Panc1 (cell line): ENCODE data around the gene YTHDF1. TPM values are rescaled to one million over a fixed set of nuclear protein-coding genes. Genes with fewer than 3 reads are reported as not detected.

ENCODE experiments used
- ATAC-seq: fragments of 200-7000 bp; cut with Tn5 transposase; 2 replicates; pipeline ENCODE4 v1.9.1; 2020; ENCODE audit warnings: mild to moderate bottlenecking, moderate library complexity
- BruUV-seq: library from RNA; stranded (reverse); fragments of 400-500 nt; replicated peaks from 2 replicates; lab custom pipeline; 2021; lab: Mats Ljungman, UMichigan
- CTCF ChIA-PET: fragments of 300-600 bp; sonication (Branson Sonifier 250); formaldehyde crosslinking; loops from one replicate; lab custom pipeline; 2022; ENCODE audit warnings: antibody characterized with exemption; lab: Charles Lee
- POLR2A ChIA-PET: fragments of 300-600 bp; sonication (Branson Sonifier 250); formaldehyde crosslinking; loops from one replicate; lab custom pipeline; 2022; ENCODE audit warnings: antibody characterized with exemption; lab: Charles Lee
- DNase-seq: peaks from one replicate; pipeline ENCODE4 v3.0.0-alpha.2; 2010; ENCODE audit warnings: low read depth, low spot score
- H3K27ac ChIP-seq: 2 replicates; pipeline ENCODE4 v1.5.1; 2011; ENCODE audit warnings: mild to moderate bottlenecking, low read length, inconsistent platforms
- H3K27me3 ChIP-seq: fragments of 200-500 bp; sonication (Bioruptor generic); 2 replicates; pipeline ENCODE4 v1.6.0; 2014; ENCODE audit warnings: low read length, inconsistent platforms; ENCODE audit not compliant: control insufficient read depth, insufficient read depth
- H3K36me3 ChIP-seq: fragments of 200-500 bp; sonication (Bioruptor generic); 2 replicates; pipeline ENCODE4 v1.5.1; 2014; ENCODE audit warnings: inconsistent platforms, mild to moderate bottlenecking, low read length, moderate library complexity; ENCODE audit not compliant: control insufficient read depth, insufficient read depth
- H3K4me1 ChIP-seq: 2 replicates; pipeline ENCODE4 v1.5.1; 2011; ENCODE audit warnings: inconsistent platforms, mild to moderate bottlenecking, low read length, moderate library complexity; ENCODE audit not compliant: control insufficient read depth, insufficient read depth
- H3K4me3 ChIP-seq, 2 experiments: 2 replicates each; pipeline ENCODE4 v1.5.1; 2011 to 2012; ENCODE audit warnings: low read depth in 2 of 2, low read length in 2 of 2, mild to moderate bottlenecking in 2 of 2, inconsistent platforms in 1 of 2, moderate library complexity in 1 of 2
- H3K9me3 ChIP-seq: fragments of 200-500 bp; sonication (Bioruptor generic); 2 replicates; pipeline ENCODE4 v1.5.1; 2014; ENCODE audit warnings: low read depth, mild to moderate bottlenecking, inconsistent platforms, low read length, moderate library complexity; ENCODE audit not compliant: control insufficient read depth, insufficient read depth
- CTCF ChIP-seq: fragments of 450-650 bp; IDR thresholded peaks from 2 replicates; pipeline ENCODE4 v1.5.1; 2017; ENCODE audit warnings: mild to moderate bottlenecking
- POLR2AphosphoS5 ChIP-seq: IDR thresholded peaks from 2 replicates; pipeline ENCODE4 v1.6.1; 2012; ENCODE audit warnings: mild to moderate bottlenecking, low read depth, low read length, moderate library complexity
- REST ChIP-seq, 2 experiments: IDR thresholded peaks; 2 replicates each; pipeline ENCODE4 v1.6.1; 2011 to 2012; ENCODE audit warnings: low read depth in 2 of 2, control low read depth in 1 of 2, low read length in 1 of 2, mild to moderate bottlenecking in 1 of 2, moderate library complexity in 1 of 2; ENCODE audit not compliant: insufficient read depth in 1 of 2
- SIN3A ChIP-seq: IDR thresholded peaks from 2 replicates; pipeline ENCODE4 v1.6.1; 2012; ENCODE audit warnings: low read depth, mild to moderate bottlenecking, low read length, moderate library complexity, borderline replicate concordance; ENCODE audit not compliant: insufficient read depth
- TCF7L2 ChIP-seq: IDR thresholded peaks from 2 replicates; pipeline ENCODE4 v1.6.1; 2011; ENCODE audit warnings: mild to moderate bottlenecking, low read depth, low read length, inconsistent platforms
- in situ Hi-C: cut with HindIII; loops from 2 replicates; pipeline ENCODE4 v1.10.0; 2016; ENCODE audit warnings: low sequenced_read_pairs, low pct_unique_long_range_greater_than_20kb
- intact Hi-C: fragments of 100-400 bp; cut with micrococcal nuclease; formaldehyde crosslinking; loops from one replicate; pipeline ENCODE4 v1.10.0; 2022; ENCODE audit not compliant: unreplicated experiment
- total RNA-seq: library from RNA; stranded (reverse); gene quantifications from one replicate; pipeline ENCODE4 v1.2.1, GENCODE V29; 2021; ENCODE audit not compliant: unreplicated experiment

The YTHDF1 gene
- total RNA-seq, 1 experiment from 2014 or later = 43.0 TPM

GRCh38 chr20:63217706-63218105 lies 1.8 kb upstream of the YTHDF1 start:
- H3K4me1 ChIP-seq = peaks cover 12% of the 10 kb centered on the region
- intact Hi-C loops (no loop called here), in situ Hi-C loops (no loop called here)
- POLR2A ChIA-PET = no interaction called here
- ATAC-seq (no peak), DNase-seq (no peak)
- BruUV-seq = no TSS peak
- no peaks in the 10 kb centered on the region for H3K27me3 ChIP-seq
- CTCF ChIA-PET = no interaction called here
- no peak for TF ChIP-seq REST (IDR thresholded peaks at IDR 0.05; ENCODE audit: insufficient read depth in 1 of 2, low read depth in 2 of 2, low read length in 1 of 2)
- no peak for TF ChIP-seq CTCF
- no peak for TF ChIP-seq POLR2AphosphoS5
- no peak for TF ChIP-seq SIN3A
- no peak for TF ChIP-seq TCF7L2
- no peak overlapping the region for H3K27ac ChIP-seq
- peaks cover 12% of the 10 kb centered on the region for H3K36me3 ChIP-seq
- H3K9me3 ChIP-seq = no peaks in the 10 kb centered on the region
- no peak overlapping the region for H3K4me3 ChIP-seq

- DNase-seq (no peak), ATAC-seq (peak; percentile 8)
- POLR2A ChIA-PET = no interaction called here
- Histone ChIP-seq H3K9me3 (no peaks in the 10 kb centered on the region), H3K27me3 (no peaks in the 10 kb centered on the region), H3K36me3 (peaks cover 14% of the 10 kb centered on the region), H3K4me1 (peaks cover 12% of the 10 kb centered on the region), H3K4me3 (peak overlapping the region; percentile 64 to 97), H3K27ac (peak overlapping the region; percentile 94)
- intact Hi-C loops = no loop called here
- no peak for TF ChIP-seq REST (IDR thresholded peaks at IDR 0.05; ENCODE audit: insufficient read depth in 1 of 2, low read depth in 2 of 2, low read length in 1 of 2)
- TF ChIP-seq CTCF = no peak
- no peak for TF ChIP-seq SIN3A
- TF ChIP-seq TCF7L2 = no peak
- no peak for TF ChIP-seq POLR2AphosphoS5
- CTCF ChIA-PET = interaction anchor here (1.5 kb wide), 1 partner anchor 17 kb away, joined by 3 read pairs; no protein-coding TSS in a partner anchor
- in situ Hi-C loops = no loop called here
- TSS peak; percentile 84 for BruUV-seq
Observed at GRCh38 chr20:63216849-63217471, 1.0 kb upstream of the YTHDF1 start.
